Muscle of arm (tissue), 14 donors: ENCODE data around the gene IFNA21. TPM values are rescaled to one million over a fixed set of nuclear protein-coding genes. Genes with fewer than 3 reads are reported as not detected.
A peak's percentile ranks its signal among the peaks of the same experiment; 100 is the strongest.
"Not testable (repeated sequence)": the region's sequence is repeated elsewhere in the genome, so short reads cannot be mapped to it uniquely, and the experiment has no call there.

Experiments
- DNase-seq: peaks from one replicate; pipeline ENCODE4 v3.0.0-alpha.2; 2013
- long read RNA-seq, 11 donors: transcript quantifications; one replicate each; lab custom pipeline, GENCODE V29; 2026
- polyA plus RNA-seq, 12 donors: library from polyadenylated mRNA; unstranded; fragments of 120-200 nt; gene quantifications; one replicate each; pipeline ENCODE4 v1.2.1, GENCODE V29; 2013; ENCODE audit not compliant: insufficient read length in 12 of 12

IFNA21 gene
- polyA plus RNA-seq, result not detected
- long read RNA-seq, donor 1, result 0 reads
- long read RNA-seq, donor 2, result 0 reads
- long read RNA-seq, donor 3, result 0 reads
- long read RNA-seq, donor 4, result 0 reads
- long read RNA-seq, donor 5, result 0 reads
- long read RNA-seq, donor 6, result 0 reads
- long read RNA-seq, donor 7, result 0 reads
- long read RNA-seq, donor 8, result 0 reads
- long read RNA-seq, donor 9, result 0 reads
- long read RNA-seq, donor 10, result 0 reads
- long read RNA-seq, donor 11, result 0 reads

DNA sequence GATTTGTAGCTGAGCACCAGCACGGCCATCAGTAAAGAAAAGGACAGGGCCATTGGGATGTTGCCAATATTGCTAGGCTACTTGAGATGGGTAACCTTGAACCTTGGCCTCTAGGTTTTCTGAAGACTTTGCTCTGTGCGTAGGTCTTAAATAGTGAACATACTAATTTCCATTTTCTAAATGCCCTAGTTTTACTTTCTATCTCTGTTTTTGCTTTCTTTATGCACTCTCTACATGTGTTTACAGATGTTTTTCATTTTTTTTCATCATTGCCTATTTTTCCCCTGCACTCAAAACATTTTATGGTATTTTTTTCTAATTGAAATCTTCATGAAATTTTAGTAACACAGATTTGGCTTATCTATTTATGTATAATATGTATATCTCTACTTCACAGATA lies at the start of gene IFNA21:
IFNA21 (minus strand) TSS at position 101 of the 400 bp plus-strand sequence; CDS start at position 53, 48 bp downstream.
- not testable (repeated sequence) for DNase-seq

DNA sequence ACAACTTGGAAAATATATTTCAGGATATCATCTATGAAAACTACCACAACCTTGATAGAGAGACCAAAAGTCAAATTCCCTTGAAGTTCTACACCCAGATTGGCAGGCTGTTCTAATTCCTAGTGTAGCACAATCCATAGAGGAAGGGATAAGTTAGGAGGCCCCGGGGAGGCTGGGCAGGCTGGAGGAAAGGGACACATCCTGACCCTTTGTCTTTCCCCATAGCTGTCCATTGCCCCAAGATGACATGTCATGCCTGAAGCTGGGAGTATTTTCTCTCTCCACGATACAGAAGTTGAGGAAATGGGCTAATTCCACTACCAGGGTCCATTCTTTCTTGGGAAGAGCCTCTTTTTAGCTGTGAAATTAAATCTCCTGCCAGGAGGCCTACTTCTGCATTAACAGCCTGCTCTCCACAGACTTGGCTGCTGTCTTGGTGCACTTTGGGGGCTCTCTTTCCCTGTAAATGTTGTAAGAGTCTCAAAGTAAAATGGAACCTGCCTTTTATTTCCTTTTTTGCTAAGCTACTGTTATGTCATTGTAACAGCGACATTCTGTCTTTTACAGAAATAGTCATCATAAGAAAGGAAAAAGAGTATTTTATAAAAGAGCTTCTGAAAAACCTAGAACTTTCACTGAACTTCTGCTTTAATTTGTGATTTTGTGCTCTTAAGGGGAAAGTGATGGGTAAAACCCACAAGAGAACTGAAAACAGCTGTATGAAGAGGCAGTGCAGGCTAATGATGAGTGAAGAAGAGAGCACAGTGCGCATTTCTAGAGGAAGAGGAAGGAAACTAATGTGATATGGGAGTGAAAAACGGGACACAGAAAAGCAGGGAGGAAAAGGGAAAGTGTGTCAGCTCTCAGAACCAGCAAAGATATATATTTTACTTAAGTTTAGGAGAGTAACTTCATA lies 47.2 kb upstream of the IFNA21 start:
- DNase-seq, result not testable (repeated sequence)

DNA sequence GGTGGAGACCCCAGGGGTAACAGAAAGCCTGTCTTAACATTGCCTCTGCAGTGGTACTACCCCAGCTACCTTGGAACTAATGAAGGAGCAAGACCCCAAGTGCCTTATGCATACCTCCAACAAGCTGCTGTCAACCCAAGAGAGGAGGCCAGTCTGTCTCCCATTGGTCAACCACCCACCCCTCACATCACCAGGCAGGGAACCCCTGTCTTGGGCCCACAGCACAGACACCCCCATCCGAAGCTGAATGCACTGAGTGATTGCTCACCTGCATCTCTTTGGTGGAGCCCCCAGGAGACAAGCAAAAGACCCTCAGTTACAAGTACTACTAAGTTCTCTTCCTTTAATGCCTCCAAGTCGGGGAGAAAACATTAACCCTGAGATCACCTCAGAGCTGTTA lies 45.7 kb upstream of the IFNA21 start:
- not testable (repeated sequence) for DNase-seq

DNA sequence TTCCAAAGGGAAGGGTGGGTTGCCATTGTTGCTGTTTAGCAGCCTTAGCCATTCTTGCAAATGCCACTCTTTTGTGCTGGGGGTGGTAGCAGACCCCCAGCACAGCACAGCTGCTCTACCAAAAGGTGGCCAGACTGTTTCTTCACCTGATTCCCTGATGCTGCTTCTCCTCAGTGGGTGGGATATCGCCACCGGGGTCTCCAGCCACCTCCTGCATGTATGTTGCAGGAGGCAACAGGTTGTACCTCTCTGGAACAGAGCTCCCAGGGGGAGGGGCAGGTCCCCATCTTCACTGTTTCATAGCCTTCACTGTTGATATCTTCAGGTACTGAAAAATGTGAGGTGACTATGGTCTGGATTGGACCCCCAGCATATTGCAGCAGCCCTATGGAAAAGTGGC lies 44.3 kb upstream of the IFNA21 start:
- DNase-seq, result not testable (repeated sequence)

DNA sequence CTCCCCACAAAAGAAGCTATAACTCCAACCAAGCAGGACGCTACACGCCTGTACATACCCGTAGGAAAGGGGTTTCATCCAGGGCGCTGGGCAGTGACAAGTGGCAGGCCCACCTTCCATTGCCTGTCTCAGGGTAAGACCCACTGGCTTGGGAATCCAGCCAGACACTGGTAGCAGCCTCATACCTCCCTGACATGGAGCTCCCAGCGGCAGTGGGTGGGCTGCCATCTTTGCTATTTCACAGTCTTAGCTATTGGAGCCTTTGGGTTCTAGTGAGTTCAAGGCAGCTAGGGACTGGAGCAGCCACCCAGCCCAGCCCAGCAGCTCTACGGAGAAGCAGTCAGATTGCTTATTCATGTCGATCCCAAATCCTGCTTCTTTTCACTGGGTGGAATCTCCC lies 43.9 kb upstream of the IFNA21 start:
- DNase-seq, result no peak

DNA sequence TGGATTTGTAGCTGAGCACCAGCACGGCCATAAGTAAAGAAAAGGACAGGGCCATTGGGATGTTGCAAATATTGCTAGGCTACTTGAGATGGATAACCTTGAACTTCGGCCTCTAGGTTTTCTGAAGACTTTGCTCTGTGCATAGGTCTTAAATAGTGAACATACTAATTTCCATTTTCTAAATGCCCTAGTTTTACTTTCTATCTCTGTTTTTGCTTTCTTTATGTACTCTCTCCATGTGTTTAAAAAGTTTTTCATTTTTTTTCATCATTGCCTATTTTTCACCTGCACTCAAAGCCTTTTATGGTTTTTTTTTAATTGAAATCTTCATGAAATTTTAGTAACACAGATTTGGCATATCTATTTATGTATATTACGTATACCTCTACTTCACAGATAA lies 40.6 kb upstream of the IFNA21 start, which contains the start of gene IFNA10:
IFNA10 (minus strand) TSS at position 101 of the 400 bp plus-strand sequence; CDS start at position 55, 46 bp downstream.
- DNase-seq, result not testable (repeated sequence)

DNA sequence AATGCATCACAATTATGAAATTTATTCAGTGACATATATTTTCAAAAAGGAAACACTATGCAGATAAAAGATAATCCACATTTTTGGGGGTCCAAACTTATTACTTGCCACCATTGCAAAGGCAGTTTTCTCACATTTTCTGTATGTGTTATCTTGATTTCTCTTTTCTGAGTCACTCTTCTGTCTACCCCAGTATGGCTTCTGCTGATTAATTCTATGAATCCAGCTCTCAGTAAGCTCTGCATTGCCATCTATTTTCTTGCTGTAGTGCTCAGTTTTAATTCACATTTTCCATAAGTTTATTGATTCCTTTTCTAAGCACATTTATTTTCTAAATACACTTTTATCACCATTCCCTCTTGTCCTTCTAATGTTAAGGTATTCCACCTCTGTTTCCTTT lies 38.7 kb upstream of the IFNA21 start:
- no peak for DNase-seq

DNA sequence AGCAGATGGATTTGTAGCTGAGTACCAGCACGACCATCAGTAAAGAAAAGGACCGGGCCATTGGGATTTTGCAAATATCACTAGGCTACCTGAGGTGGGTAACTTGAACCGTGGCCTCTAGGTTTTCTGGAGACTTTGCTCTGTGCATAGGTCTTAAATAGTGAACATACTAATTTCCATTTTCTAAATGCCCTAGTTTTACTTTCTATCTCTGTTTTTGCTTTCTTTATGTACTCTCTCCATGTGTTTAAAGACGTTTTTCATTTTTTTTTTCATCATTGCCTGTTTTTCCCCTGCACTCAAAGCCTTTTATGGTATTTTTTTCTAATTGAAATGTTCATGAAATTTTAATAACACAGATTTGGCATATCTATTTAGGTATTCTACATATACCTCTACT lies 35.6 kb upstream of the IFNA21 start, which contains the start of gene IFNA7:
IFNA7 (minus strand) TSS at position 101 of the 400 bp plus-strand sequence; CDS start at position 61, 40 bp downstream.
- DNase-seq, result not testable (repeated sequence)

DNA sequence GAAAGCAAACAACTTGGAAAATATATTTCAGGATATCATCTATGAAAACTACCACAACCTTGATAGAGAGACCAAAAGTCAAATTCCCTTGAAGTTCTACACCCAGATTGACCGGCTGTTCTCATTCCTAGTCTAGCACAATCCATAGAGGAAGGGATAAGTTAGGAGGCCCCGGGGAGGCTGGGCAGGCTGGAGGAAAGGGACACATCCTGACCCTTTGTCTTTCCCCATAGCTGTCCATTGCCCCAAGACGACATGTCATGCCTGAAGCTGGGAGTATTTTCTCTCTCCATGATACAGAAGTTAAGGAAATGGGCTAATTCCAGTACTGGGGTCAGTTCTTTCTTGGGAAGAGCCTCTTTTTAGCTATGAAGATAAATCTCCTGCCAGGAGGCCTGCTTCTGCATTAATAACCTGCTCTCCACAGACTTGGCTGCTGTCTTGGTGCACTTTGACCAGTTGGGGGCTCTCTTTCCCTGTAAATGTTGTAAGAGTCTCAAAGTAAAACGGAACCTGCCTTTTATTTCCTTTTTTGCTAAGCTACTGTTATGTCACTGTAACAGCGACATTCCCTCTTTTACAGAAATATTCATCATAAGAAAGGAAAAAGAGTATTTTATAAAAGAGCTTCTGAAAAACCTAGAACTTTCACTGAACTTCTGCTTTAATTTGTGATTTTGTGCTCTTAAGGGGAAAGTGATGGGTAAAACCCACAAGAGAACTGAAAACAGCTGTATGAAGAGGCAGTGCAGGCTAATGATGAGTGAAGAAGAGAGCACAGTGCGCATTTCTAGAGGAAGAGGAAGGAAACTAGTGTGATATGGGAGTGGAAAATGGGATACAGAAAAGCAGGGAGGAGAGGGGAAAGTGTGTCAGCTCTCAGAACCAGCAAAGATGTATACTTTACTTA lies 28.7 kb upstream of the IFNA21 start:
- not testable (repeated sequence) for DNase-seq

DNA sequence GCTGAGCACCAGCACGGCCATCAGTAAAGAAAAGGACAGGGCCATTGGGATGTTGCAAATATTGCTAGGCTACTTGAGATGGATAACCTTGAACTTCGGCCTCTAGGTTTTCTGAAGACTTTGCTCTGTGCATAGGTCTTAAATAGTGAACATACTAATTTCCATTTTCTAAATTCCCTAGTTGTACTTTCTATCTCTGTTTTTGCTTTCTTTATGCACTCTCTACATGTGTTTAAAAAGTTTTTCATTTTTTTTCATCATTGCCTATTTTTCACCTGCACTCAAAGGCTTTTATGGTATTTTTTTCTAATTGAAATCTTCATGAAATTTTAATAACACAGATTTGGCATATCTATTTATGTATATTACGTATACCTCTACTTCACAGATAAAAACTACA lies 21.0 kb upstream of the IFNA21 start, which contains the start of gene IFNA4:
IFNA4 (minus strand) TSS at position 101 of the 400 bp plus-strand sequence; CDS start at position 45, 56 bp downstream.
- not testable (repeated sequence) for DNase-seq

DNA sequence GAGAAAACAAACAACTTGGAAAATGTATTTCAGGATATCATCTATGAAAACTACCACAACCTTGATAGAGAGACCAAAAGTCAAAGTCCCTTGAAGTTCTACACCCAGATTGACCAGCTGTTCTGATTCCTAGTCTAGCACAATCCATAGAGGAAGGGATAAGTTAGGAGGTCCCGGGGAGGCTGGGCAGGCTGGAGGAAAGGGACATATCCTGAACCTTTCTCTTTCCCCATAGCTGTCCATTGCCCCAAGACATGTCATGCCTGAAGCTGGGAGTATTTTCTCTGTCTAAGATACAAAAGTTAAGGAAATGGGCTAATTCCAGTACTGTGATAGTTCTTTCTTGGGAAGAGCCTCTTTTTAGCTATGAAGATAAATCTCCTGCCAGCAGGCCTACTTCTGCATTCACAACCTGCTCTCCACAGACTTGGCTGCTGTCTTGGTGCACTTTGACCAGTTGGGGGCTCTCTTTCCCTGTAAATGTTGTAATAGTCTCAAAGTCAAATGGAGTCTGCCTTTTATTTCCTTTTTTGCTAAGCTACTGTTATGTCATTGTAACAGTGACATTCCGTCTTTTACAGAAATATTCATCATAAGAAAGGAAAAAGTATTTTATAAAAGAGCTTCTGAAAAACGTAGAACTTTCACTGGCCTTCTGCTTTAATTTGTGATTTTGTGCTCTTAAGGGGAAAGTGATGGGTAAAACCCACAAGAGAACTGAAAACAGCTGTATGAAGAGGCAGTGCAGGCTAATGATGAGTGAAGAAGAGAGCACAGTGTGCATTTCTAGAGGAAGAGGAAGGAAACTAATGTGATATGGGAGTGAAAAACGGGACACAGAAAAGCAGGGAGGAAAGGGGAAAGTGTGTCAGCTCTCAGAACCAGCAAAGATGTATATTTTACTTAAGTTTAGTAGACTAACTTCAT lies 16.6 kb upstream of the IFNA21 start:
- not testable (repeated sequence) for DNase-seq

DNA sequence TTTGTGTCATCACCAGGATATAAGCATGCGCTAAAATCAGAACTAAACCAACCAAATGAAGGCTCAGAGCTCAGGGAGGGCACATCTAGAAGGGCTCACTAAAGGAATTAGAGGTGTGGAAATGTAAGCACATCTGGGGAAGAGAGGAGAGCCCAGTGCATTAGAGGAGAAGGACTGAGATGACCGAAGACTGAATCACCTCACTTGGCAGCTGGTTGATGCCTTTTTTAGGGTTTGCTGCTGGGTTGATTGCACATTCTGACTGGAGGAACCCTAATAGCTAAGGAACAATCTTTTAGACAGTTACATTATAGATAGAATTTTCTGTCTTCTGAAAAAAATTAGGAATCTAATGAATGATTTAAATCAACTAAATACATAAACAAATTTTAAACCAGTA lies 8.2 kb upstream of the IFNA21 start:
- no peak for DNase-seq

DNA sequence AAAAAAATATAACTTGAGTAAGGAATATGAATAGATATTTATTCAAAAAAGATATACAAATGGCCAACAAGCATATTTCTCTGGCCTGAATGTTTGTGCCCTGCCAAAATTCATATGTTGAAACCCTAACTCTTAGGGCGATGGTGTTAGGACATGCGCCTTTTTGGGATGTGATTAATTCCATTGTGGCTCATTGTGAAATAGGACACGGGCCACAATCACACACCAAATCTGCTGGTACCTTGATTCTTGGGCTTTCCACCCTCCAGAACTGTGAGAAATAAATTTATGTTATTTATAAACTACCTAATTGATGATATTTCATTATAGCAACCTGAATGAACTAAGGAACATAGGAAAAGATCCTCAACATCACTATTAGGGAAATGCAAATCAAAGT lies 5.7 kb upstream of the IFNA21 start:
- no peak for DNase-seq

DNA sequence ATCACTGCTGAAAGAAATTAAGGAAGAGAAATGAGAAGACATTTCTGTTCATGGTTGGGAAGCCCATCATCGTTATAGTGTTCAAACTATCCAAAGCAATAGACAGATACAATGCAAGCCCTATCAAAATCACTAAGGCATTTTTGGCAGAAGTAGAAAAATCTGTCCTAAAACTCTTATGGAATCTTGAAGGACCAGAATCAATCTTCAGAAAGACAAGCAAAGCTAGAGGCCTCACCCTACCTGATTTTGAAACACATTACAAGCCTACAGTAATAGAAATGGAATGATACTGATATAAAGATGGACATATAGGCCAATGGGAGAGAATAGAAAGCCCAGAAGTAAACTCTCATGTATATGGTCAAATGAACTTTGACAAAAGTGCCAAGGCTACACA lies 4.9 kb upstream of the IFNA21 start:
- DNase-seq, result no peak

DNA sequence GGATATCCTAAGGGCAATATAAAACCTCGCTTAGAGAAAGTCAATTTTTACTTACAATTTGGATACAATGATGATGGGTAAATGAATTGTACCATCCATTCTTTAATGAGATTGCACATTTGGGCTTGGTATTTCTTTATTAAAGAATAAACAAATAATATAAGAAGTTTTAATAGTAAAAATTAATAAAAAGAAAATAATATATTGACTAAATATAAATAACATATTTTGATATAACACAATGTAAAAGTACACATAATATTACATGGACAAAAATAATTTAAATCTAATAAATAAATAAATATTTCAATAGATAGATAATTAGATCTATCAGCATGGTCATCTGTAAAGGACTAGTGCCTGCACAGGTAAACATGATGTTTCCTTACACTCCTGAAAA lies 944 bp downstream of the IFNA21 start:
- no peak for DNase-seq

DNA sequence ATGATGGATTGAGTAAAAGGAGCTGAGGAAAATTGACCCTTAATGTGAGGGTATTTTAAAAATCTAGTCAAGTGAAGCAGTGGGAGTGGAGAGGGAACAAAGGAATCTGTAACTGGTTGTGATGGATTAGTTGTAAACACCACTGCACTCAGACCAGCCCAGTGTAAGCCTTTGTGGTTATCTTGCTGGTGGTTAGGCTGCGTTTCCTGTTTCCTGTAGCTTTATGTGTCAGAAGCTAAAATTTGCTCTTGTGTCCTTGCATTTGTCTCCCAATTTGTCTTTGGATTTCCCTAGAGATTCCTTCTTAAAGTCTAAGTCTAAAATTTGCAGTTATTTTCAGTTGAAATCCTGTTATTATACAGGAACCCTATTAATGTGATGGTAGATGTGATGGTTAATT lies 6.3 kb downstream of the IFNA21 start:
- no peak for DNase-seq

DNA sequence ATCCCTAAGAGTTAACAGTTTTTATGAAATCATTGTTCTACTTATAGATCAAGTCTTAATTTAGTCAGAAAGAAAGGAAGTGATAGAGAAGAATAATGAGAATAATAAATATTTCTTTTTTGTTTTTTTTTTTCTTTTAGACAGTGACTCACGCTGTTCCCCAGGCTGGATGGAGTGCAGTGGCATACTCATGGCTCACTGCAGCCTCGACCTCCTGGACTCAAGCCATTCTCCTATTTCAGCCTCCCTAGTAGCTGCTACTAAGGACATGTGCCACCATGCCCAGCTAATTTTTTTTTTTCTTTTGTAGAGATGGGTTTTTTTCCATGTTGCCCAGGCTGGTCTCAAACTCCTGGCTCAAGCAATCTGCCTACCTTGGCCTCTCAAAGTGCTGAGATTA lies 11.0 kb downstream of the IFNA21 start:
- DNase-seq, result no peak

DNA sequence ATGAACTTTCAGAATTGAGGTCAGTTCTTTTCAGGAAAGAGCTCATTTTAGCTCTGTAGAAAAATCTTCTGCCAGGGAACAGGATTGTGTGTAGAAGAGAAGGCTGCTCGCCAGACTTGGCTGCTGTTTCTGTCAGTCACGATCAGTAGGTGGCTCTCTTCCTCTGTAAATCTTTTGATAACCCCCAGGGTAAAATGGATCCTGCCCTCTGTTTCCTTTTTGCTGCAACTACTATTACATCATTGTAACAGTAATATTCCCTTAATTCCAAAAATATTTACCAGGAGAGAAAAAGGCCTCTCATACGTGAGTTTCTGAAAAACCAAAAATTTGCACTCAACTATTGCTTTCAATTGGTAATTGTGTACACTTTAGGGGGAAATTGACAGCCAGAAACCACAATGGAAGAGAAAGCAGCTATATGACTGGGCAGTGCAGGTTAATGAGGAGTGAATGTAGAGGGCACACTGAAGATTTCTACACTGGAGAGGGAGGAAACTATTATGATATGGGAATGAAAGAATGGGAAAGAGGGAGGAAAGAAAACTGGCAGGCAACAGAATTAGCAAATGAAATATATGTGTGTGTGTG lies 12.3 kb downstream of the IFNA21 start:
- peak; percentile 13 for DNase-seq

DNA sequence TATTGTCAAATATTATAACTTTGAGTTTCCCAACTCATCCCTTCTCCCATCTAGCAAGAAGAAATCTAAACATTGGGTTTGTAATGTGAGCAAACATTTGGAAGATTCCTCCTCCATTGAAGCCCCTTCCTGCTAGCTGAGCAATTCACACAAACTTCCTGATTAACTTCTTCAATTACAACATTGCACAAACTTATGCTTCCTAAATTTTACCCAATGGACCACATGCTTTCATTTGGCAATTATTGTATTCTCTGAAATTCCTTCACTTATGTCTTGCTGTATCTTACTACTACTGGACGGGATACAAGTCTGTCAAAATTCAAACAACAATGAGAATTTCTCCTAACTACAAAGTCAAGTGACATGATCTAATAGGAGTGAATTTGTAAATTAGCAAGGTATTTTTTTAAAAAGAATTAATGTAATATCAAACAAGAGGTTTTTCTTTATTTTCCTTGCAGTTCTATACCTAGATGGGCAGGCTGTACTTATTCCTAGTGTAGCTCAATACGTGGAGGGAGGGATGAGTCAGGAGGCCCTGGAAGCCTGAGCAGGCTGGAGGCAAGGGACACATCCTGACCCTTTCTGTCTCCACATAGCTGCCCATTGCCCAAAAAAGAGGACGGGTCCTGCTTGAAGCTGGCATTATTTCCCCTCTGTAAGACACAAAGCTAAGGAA lies 13.0 kb downstream of the IFNA21 start:
- no peak for DNase-seq
